GM12878 (cell line): ENCODE results near the gene PRCP. TPM values are rescaled to one million over a fixed set of nuclear protein-coding genes. Genes with fewer than 3 reads are reported as not detected.

Experiments used
- ATAC-seq: fragments of 200-7000 bp; cut with Tn5 transposase; 3 replicates; pipeline ENCODE4 v1.9.1; 2020; ENCODE audit warnings: mild to moderate bottlenecking, moderate library complexity
- BruUV-seq: library from RNA; stranded (reverse); fragments of 400-500 nt; replicated peaks from 2 replicates; lab custom pipeline; 2021; lab: Mats Ljungman, UMichigan
- CTCF ChIA-PET: fragments of 300-600 bp; sonication (Branson Sonifier 250); formaldehyde crosslinking; extraction: SDS; loops from one replicate; lab custom pipeline; 2021; ENCODE audit warnings: inconsistent platforms; lab: Yijun Ruan, JAX
- POLR2A ChIA-PET: fragments of 350-600 bp; formaldehyde crosslinking; extraction: SDS; loops from one replicate; lab custom pipeline; 2021; ENCODE audit warnings: inconsistent platforms; lab: Charles Lee
- RAD21 ChIA-PET: fragments of 300-600 bp; sonication (Branson Sonifier 250); formaldehyde crosslinking; loops from one replicate; lab custom pipeline; 2023; ENCODE audit warnings: antibody characterized with exemption; ENCODE audit not compliant: unreplicated experiment; lab: Charles Lee
- SMC1A ChIA-PET: fragments of 300-600 bp; sonication (Branson Sonifier 250); formaldehyde crosslinking; loops from one replicate; lab custom pipeline; 2023; ENCODE audit not compliant: unreplicated experiment, uncharacterized antibody; lab: Charles Lee
- DNase-seq: peaks from one replicate; pipeline ENCODE4 v3.0.0-alpha.2; 2011; ENCODE audit warnings: low read depth, low spot score
- FAIRE-seq: peaks from 3 replicates; lab custom pipeline; 2011; peaks lifted over from hg19 to GRCh38; lab: Jason Lieb, UNC
- H2AFZ ChIP-seq: 2 replicates; pipeline ENCODE4 v1.6.0; 2011; ENCODE audit warnings: low read depth, low read length, control low read depth; ENCODE audit not compliant: control insufficient read depth
- H3K27ac ChIP-seq: 2 replicates; pipeline ENCODE4 v1.5.1; 2011; ENCODE audit warnings: control low read depth; ENCODE audit not compliant: control insufficient read depth, insufficient read depth
- H3K27me3 ChIP-seq, 2 experiments: replicated peaks in 1 of 2; 2 replicates each; pipeline versions ENCODE4 v1.6.0 to v1.6.1; 2011; ENCODE audit warnings: low read length in 1 of 2; ENCODE audit not compliant: control insufficient read depth in 2 of 2, insufficient read depth in 2 of 2
- H3K36me3 ChIP-seq, 2 experiments: 2 replicates each; pipeline ENCODE4 v1.5.1; 2011; ENCODE audit warnings: low read length in 1 of 2; ENCODE audit not compliant: control insufficient read depth in 2 of 2, insufficient read depth in 2 of 2
- H3K4me1 ChIP-seq: 2 replicates; pipeline ENCODE4 v1.6.1; 2011; ENCODE audit warnings: mild to moderate bottlenecking, low read length, moderate library complexity, mixed read lengths; ENCODE audit not compliant: control insufficient read depth, insufficient read depth
- H3K4me2 ChIP-seq: 2 replicates; pipeline ENCODE4 v1.6.0; 2011; ENCODE audit warnings: control low read depth; ENCODE audit not compliant: control insufficient read depth, insufficient read depth
- H3K4me3 ChIP-seq: fragments of 200-600 bp; sonication (generic); 2 replicates; pipeline ENCODE4 v1.5.1; 2016
- H3K79me2 ChIP-seq: 2 replicates; pipeline ENCODE4 v1.6.0; 2011; ENCODE audit warnings: low read length; ENCODE audit not compliant: control insufficient read depth, insufficient read depth
- H3K9ac ChIP-seq: 2 replicates; pipeline ENCODE4 v1.8.0; 2011; ENCODE audit warnings: low read length, control low read depth, mixed read lengths; ENCODE audit not compliant: control insufficient read depth, insufficient read depth
- H3K9me3 ChIP-seq: replicated peaks from 3 replicates; pipeline ENCODE4 v1.5.1; 2011; ENCODE audit warnings: mild to moderate bottlenecking, low read length; ENCODE audit not compliant: control insufficient read depth, insufficient read depth
- H4K20me1 ChIP-seq: 2 replicates; pipeline ENCODE4 v1.6.0; 2011; ENCODE audit not compliant: control insufficient read depth, insufficient read depth
- BRCA1 ChIP-seq: IDR thresholded peaks from 2 replicates; pipeline ENCODE4 v1.6.1; 2011; ENCODE audit warnings: low read depth, low read length, improper control_type of control experiment
- CREB1 ChIP-seq: IDR thresholded peaks from 2 replicates; pipeline ENCODE4 v1.6.1; 2012; ENCODE audit warnings: low read depth, mild to moderate bottlenecking, inconsistent platforms
- MXI1 ChIP-seq: fragments of 150-350 bp; IDR thresholded peaks from 2 replicates; pipeline ENCODE4 v1.6.1; 2011; ENCODE audit warnings: low read depth, mild to moderate bottlenecking, inconsistent platforms, low read length, improper control_type of control experiment
- MYC ChIP-seq: IDR thresholded peaks from 2 replicates; pipeline ENCODE4 v1.6.1; 2011; ENCODE audit warnings: mild to moderate bottlenecking, low read length, moderate library complexity, inconsistent platforms; ENCODE audit not compliant: insufficient read depth, insufficient replicate concordance, insufficient read length, severe bottlenecking
- NR2C1 ChIP-seq: fragments of 450-650 bp; IDR thresholded peaks from 2 replicates; pipeline ENCODE4 v1.6.1; 2017; ENCODE audit warnings: antibody characterized with exemption, mild to moderate bottlenecking, moderate library complexity
- RAD21 ChIP-seq: IDR thresholded peaks from 2 replicates; pipeline ENCODE4 v1.6.1; 2011; ENCODE audit warnings: mild to moderate bottlenecking, low read depth, low read length, moderate library complexity; ENCODE audit not compliant: insufficient read depth
- RAD51 ChIP-seq: fragments of 450-650 bp; IDR thresholded peaks from 2 replicates; pipeline ENCODE4 v1.6.1; 2016; ENCODE audit warnings: moderate library complexity, mild to moderate bottlenecking, inconsistent platforms
- STAT3 ChIP-seq: IDR thresholded peaks from 2 replicates; pipeline ENCODE4 v1.6.1; 2011; ENCODE audit warnings: low read depth, low read length, improper control_type of control experiment
- WRNIP1 ChIP-seq: IDR thresholded peaks from 2 replicates; pipeline ENCODE4 v1.6.1; 2011; ENCODE audit warnings: low read depth, low read length, improper control_type of control experiment, borderline replicate concordance
- WGBS: methylation state at CpG from one replicate; pipeline ENCODE4 v1.1.6; 2016; ENCODE audit warnings: low lambda C conversion rate; ENCODE audit not compliant: insufficient replicate concordance, insufficient coverage; ENCODE audit errors: missing lambda C conversion rate; 5-methylcytosine and 5-hydroxymethylcytosine counted together
- in situ Hi-C: fragments of 300-500 bp; cut with MboI; formaldehyde crosslinking; loops from 9 replicates; pipeline ENCODE4 v1.14.3; 2018; ENCODE audit warnings: mixed read lengths
- intact Hi-C: fragments of 100-400 bp; cut with micrococcal nuclease; formaldehyde crosslinking; loops from one replicate; pipeline ENCODE4 v1.14.2; 2022; ENCODE audit not compliant: unreplicated experiment
- polyA plus RNA-seq, 11 experiments: library from polyadenylated mRNA; depleted of rRNA in 4 of 11; unstranded in 6 of 11; stranded (reverse) in 5 of 11; fragments of >200 nt; fragmentation: Nextera tagmentation in 4 of 11; fragmentation: Illumina TruSeq in 1 of 11; extraction: Ambion mirVana in 4 of 11; extraction: Trizol in 1 of 11; gene quantifications; 1 replicate in 1 of 11; 2 replicates in 10 of 11; pipeline versions ENCODE4 v1.2.1 to v1.2.3, GENCODE V29; 2011 to 2016; ENCODE audit warnings: inconsistent platforms in 2 of 11, missing spikeins in 2 of 11, low read depth in 1 of 11
- total RNA-seq, 4 experiments: library from RNA; depleted of rRNA in 3 of 4; stranded (reverse); fragments of >200 nt in 3 of 4; fragmentation: Illumina TruSeq in 1 of 4; extraction: Trizol in 1 of 4; gene quantifications; 2 replicates each; pipeline versions ENCODE4 v1.2.1 to v1.2.3, GENCODE V29; 2013 to 2021
- TF ChIP-seq, protein P1 (sequence below): fragments of 450-650 bp; IDR thresholded peaks from 2 replicates; pipeline ENCODE4 v1.6.1; 2017; ENCODE audit warnings: low read depth, mild to moderate bottlenecking, moderate library complexity
- TF ChIP-seq, protein P2 (sequence below): IDR thresholded peaks from 2 replicates; pipeline ENCODE4 v1.6.1; 2012; ENCODE audit warnings: low read depth, low read length, improper control_type of control experiment
- TF ChIP-seq, protein P3 (sequence below): IDR thresholded peaks from 2 replicates; pipeline ENCODE4 v1.6.1; 2011; ENCODE audit warnings: borderline replicate concordance, low read depth, mild to moderate bottlenecking, moderate library complexity, low read length; ENCODE audit not compliant: insufficient read depth, poor library complexity, severe bottlenecking

The PRCP gene
- total and polyA plus RNA-seq, 10 of the 15 experiments (the other 5 are each of a cell fraction or from before 2014, with no cell fraction given) = 14.9 to 43.6 (median 20.0) TPM

DNA sequence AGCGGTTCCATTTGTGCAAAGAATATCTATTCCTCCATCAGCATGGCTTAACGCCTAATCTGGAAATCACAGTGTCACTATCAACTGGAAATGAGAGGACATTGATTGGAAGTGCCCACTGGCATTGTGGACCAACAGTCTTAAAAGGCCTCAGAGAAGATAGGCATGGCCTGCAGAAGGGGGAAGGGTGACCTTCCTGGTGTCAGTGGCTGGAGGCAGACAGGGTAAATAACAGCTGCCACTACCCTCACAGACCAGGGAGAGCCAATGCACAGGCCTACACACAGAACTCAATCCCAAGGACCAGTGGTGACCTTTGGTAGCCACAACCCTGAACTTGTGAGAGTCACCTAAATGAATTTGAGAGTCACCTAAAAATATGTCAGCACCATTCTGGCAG, 37.3 kb upstream of the PRCP start:
- H3K4me1 ChIP-seq = no peaks in the 10 kb centered on the region
- in situ Hi-C loops = no loop called here
- POLR2A ChIA-PET = no interaction called here
- no peak overlapping the region for H3K9ac ChIP-seq
- H3K4me3 ChIP-seq = no peak overlapping the region
- FAIRE-seq (no peak), ATAC-seq (no peak), DNase-seq (no peak)
- no peak overlapping the region for H2AFZ ChIP-seq
- no peak overlapping the region for H3K4me2 ChIP-seq
- RAD21 ChIA-PET = no interaction called here
- H3K27ac ChIP-seq = no peak overlapping the region
- H4K20me1 ChIP-seq = no peaks in the 10 kb centered on the region
- CTCF ChIA-PET = no interaction called here
- BruUV-seq = no TSS peak
- intact Hi-C loops = no loop called here
- WGBS = 96% methylated on average over 2 of the region's 2 CpGs
- H3K79me2 ChIP-seq = no peaks in the 10 kb centered on the region
- H3K36me3 ChIP-seq = no peaks in the 10 kb centered on the region; a peak in 2 of 4 replicates
- SMC1A ChIA-PET = no interaction called here
- H3K9me3 ChIP-seq = no peaks in the 10 kb centered on the region; the same call in 2 of the 3 replicates
- TF ChIP-seq MYC (no peak), STAT3 (no peak)
- TF ChIP-seq, all 136 proteins: peak for 0
- H3K27me3 ChIP-seq = no peaks in the 10 kb centered on the region

DNA sequence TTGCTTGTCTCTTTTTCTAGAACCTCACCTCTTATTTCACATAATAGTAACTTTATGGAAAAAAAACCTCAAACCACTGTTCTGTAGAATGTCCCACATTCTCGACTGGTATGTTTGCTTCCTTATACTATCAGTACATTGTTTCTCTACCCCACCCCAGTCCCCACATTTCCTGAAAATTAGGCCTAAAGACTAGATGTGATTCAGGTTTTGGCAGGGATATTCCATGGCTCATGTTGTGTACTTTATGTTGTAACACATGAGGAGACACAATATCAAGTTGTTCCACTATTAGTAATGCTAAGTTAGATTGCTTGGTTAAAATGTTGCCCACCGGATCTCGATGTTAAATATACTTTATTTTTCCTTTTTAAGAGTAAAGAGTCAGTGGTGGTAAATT, 36.0 kb upstream of the PRCP start:
- DNase-seq (no peak), FAIRE-seq (no peak), ATAC-seq (no peak)
- TF ChIP-seq WRNIP1 (no peak), NR2C1 (no peak), BRCA1 (no peak), RAD21 (no peak), MXI1 (no peak), RAD51 (no peak), CREB1 (no peak)
- TF ChIP-seq, protein P1, sequence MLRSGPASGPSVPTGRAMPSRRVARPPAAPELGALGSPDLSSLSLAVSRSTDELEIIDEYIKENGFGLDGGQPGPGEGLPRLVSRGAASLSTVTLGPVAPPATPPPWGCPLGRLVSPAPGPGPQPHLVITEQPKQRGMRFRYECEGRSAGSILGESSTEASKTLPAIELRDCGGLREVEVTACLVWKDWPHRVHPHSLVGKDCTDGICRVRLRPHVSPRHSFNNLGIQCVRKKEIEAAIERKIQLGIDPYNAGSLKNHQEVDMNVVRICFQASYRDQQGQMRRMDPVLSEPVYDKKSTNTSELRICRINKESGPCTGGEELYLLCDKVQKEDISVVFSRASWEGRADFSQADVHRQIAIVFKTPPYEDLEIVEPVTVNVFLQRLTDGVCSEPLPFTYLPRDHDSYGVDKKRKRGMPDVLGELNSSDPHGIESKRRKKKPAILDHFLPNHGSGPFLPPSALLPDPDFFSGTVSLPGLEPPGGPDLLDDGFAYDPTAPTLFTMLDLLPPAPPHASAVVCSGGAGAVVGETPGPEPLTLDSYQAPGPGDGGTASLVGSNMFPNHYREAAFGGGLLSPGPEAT = no peak
- TF ChIP-seq, protein P2, sequence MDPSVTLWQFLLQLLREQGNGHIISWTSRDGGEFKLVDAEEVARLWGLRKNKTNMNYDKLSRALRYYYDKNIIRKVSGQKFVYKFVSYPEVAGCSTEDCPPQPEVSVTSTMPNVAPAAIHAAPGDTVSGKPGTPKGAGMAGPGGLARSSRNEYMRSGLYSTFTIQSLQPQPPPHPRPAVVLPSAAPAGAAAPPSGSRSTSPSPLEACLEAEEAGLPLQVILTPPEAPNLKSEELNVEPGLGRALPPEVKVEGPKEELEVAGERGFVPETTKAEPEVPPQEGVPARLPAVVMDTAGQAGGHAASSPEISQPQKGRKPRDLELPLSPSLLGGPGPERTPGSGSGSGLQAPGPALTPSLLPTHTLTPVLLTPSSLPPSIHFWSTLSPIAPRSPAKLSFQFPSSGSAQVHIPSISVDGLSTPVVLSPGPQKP = no peak
- TF ChIP-seq, protein P3, sequence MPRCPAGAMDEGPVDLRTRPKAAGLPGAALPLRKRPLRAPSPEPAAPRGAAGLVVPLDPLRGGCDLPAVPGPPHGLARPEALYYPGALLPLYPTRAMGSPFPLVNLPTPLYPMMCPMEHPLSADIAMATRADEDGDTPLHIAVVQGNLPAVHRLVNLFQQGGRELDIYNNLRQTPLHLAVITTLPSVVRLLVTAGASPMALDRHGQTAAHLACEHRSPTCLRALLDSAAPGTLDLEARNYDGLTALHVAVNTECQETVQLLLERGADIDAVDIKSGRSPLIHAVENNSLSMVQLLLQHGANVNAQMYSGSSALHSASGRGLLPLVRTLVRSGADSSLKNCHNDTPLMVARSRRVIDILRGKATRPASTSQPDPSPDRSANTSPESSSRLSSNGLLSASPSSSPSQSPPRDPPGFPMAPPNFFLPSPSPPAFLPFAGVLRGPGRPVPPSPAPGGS = no peak
- Histone ChIP-seq H3K36me3 (peaks cover 0 to 2% of the 10 kb centered on the region in 2 experiments; a peak in 2 of 4 replicates), H4K20me1 (no peaks in the 10 kb centered on the region), H3K9me3 (no peaks in the 10 kb centered on the region; the same call in 2 of the 3 replicates), H3K79me2 (no peaks in the 10 kb centered on the region), H2AFZ (no peak overlapping the region), H3K4me3 (no peak overlapping the region), H3K4me2 (no peak overlapping the region), H3K9ac (no peak overlapping the region), H3K27me3 (no peaks in the 10 kb centered on the region), H3K4me1 (no peaks in the 10 kb centered on the region), H3K27ac (no peak overlapping the region)
- CTCF ChIA-PET = no interaction called here
- SMC1A ChIA-PET = no interaction called here
- RAD21 ChIA-PET = no interaction called here
- intact Hi-C loops = no loop called here
- in situ Hi-C loops = no loop called here
- POLR2A ChIA-PET = no interaction called here
- BruUV-seq = no TSS peak
- WGBS = 80% methylated on average over 3 of the region's 3 CpGs
